ENCODE measurements around the gene ODF4.
"Not testable (repeated sequence)": the region's sequence is repeated elsewhere in the genome, so short reads cannot be mapped to it uniquely, and the experiment has no call there.

Gene ODF4

GRCh38 chr17:8394497-8394896 is 54.9 kb downstream of the ODF4 start:
- not testable (repeated sequence) for DNase-seq (ENCODE audit: low spot score)

Measured in putamen (tissue), 1 donor.